Fibroblast of mammary gland (primary cell): ENCODE results near the gene ACTR3C.
A peak's percentile ranks its signal among the peaks of the same experiment; 100 is the strongest.
"Not testable (repeated sequence)": the region's sequence is repeated elsewhere in the genome, so short reads cannot be mapped to it uniquely, and the experiment has no call there.

Experiments
- DNase-seq: peaks from one replicate; pipeline ENCODE4 v3.0.0-alpha.2; 2010; ENCODE audit warnings: low read depth
- H3K4me3 ChIP-seq: 2 replicates; pipeline ENCODE4 v1.5.1; 2011; ENCODE audit warnings: low read depth, mild to moderate bottlenecking, low read length, moderate library complexity; ENCODE audit not compliant: control insufficient read depth
- CTCF ChIP-seq: conservative IDR thresholded peaks from 2 replicates; pipeline ENCODE4 v1.5.1; 2011; ENCODE audit warnings: low read depth, low read length, inconsistent platforms; ENCODE audit not compliant: control insufficient read depth, insufficient read depth

ACTR3C gene

DNA sequence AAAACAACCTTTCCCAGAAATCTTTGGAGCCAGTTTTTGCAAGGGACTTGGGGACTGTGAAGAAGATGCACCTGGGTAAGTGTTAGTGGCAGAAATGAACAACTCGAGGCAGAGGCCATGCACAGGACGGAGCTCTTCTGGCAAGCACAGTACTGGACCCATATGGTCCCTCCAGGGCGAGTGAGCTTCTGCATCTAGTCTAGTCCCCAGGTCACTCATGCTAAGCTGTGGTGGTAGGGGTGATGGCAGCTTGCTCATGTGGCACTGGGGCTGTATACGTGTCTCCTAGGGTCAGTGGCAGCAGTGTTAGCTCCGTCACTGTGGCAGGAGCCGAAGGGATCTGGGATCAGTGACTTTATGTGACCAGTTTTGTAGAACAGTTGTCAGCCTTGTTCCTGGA, 9.5 kb downstream of the ACTR3C start:
- DNase-seq, result no peak
- H3K4me3 ChIP-seq, result no peak overlapping the region
- TF ChIP-seq CTCF, result no peak

- TF ChIP-seq CTCF, result no peak
- H3K4me3 ChIP-seq, result no peak overlapping the region
- DNase-seq, result no peak
These were observed 10.0 kb downstream of the ACTR3C start for GRCh38 chr7:150313367-150313809.

GRCh38 chr7:150312649-150313366, 10.5 kb downstream of the ACTR3C start:
- peak; percentile 68 for DNase-seq

DNA sequence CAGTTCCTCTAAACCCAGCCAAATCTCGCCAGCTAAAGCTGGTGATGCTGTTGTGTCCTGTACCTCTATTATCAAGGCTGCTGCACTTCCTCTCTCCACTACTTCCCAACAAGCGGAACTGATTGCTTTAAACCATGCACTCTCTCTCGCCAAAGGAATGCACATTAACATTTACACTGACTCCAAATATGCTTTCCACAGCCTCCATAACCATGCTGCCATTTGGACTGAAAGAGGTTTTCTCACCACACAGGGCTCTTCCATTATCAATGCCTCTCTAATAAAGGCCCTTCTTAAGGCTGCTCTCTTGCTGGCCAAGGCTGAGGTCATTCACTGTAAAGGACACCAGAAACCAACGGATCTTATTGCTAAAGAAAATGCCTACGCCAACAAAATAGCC, 11.6 kb downstream of the ACTR3C start:
- TF ChIP-seq CTCF, result no peak
- H3K4me3 ChIP-seq, result no peak overlapping the region
- no peak for DNase-seq

More at GRCh38 chr7:150312649-150313366, 10.5 kb downstream of the ACTR3C start:
- H3K4me3 ChIP-seq, result not testable (repeated sequence)

DNA sequence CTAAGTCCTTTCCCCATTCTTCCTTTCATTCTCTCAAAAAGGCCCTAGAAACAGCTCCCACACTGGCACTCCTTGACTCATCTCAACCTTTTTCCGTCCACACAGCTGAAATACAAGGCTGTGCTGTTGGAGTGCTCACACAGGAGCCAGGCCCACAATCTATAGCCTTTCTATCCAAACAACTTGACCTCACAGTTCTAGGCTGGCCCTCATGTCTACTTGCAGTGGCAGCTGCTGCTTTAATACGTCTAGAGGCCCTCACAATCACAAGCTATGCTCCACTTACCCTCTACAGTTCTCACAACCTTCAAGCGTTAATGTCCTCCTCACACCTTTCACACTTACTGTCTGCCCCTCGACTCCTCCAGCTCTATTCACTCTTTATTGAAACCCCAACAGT, 12.2 kb downstream of the ACTR3C start:
- no peak for TF ChIP-seq CTCF
- H3K4me3 ChIP-seq, result no peak overlapping the region
- DNase-seq, result no peak

DNA sequence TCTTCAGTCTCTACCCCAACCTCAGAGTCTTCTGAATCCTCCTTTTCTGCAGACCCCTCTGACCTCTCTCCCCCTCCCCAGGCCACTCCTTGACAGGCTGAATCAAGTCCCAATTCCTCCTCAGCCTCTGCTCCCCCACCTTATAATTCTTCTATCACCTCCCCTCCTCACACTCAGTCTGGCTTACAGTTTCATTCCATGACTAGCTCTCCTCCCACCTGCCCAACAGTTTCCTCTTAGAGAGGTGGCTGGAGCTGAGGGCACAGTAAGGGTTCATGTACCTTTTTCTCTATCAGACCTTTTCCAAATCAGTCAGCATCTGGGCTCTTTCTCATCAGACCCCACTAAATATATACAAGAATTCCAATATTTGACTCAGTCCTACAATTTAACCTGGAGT, 14.8 kb downstream of the ACTR3C start:
- no peak overlapping the region for H3K4me3 ChIP-seq
- no peak for TF ChIP-seq CTCF
- DNase-seq, result no peak

DNA sequence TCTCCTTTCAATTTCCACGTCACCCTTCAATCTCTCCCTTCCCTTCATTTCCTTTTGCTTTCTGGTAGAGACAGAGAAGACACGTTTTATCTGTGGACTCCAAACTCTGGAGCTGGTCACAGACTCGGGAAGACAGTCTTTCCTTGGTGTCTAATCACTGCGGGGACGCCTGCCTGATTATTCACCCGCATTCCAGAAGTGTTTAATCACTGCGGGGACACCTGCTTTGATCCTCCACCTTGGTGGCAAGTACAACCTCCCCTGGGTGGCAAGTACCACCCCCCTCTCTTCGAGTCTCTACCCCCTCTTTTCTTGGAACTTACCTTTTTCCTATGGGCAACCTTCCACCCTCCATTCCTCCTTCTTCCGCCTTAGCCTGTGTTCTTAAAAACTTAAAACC, 15.4 kb downstream of the ACTR3C start:
- TF ChIP-seq CTCF, result no peak
- H3K4me3 ChIP-seq, result no peak overlapping the region
- DNase-seq, result no peak
